HuH-7 (cell line): ENCODE data around the gene CBX5.
"Not testable (repeated sequence)": the region's sequence is repeated elsewhere in the genome, so short reads cannot be mapped to it uniquely, and the experiment has no call there.

ENCODE experiments used
- DNase-seq: peaks from one replicate; pipeline ENCODE4 v3.0.0; 2011; ENCODE audit warnings: low spot score

Gene CBX5

DNA sequence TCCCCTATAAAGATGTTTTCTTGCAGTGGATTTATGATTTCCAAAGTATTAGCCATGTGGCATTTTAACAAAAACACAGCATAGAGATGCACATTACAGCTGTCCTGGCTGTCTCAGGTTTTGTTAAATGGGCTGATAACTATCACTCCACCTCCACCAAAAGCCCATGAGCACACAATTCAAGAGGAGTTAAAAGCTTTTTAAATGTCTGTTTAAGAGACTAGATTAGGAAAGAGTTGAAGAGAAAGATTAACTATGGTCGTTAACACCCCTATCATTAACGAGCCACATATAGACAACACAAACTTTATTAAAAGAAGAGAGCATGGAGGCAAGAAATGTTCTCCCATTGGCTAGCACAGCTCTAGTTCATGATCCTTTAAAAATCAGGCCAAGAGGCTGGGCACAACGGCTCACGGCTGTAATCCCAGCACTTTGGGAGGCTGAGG, 14.5 kb downstream of the CBX5 start:
- no peak for DNase-seq

GRCh38 chr12:54262403-54262925, 17.5 kb downstream of the CBX5 start:
- no peak for DNase-seq

DNA sequence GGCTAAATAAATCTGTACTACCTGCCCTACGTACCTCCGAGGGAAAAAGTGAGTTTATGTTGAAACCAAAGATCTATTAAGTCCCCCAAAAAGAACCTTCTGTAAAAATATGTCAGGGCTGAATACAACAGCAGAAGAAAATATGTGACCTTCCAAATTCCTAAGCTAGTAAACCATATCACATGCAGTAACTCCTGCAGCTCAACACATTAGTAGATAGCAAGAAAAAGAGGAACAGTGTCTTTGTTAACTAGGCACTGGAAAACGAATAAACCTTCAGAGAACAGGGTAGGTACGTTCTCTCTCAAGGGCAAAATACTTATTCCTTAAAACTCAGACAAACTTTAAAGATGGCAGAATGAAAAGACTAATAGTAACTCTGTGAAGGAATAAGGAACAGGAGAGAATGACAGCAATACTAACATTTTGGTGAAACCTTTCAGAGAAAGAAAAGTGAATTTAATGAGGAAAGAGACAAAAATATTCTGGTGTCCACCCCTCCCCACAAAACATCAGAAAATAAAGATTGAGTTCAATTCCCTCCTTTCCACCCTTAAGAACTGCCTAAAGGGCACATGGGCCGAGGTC, 18.0 kb downstream of the CBX5 start:
- DNase-seq, result no peak

GRCh38 chr12:54259194-54260011, 20.5 kb downstream of the CBX5 start:
- no peak for DNase-seq

- DNase-seq, result no peak
Measured at GRCh38 chr12:54258201-54258681, 21.7 kb downstream of the CBX5 start.

GRCh38 chr12:54257332-54257731, 22.6 kb downstream of the CBX5 start:
- DNase-seq, result no peak

GRCh38 chr12:54253240-54253639, 26.7 kb downstream of the CBX5 start:
- no peak for DNase-seq

- DNase-seq, result peak; percentile 73
Measured at GRCh38 chr12:54251667-54252284, 28.1 kb downstream of the CBX5 start.

GRCh38 chr12:54249489-54249888, 30.4 kb downstream of the CBX5 start:
- no peak for DNase-seq

GRCh38 chr12:54246011-54246641, 33.8 kb downstream of the CBX5 start:
- no peak for DNase-seq

DNA sequence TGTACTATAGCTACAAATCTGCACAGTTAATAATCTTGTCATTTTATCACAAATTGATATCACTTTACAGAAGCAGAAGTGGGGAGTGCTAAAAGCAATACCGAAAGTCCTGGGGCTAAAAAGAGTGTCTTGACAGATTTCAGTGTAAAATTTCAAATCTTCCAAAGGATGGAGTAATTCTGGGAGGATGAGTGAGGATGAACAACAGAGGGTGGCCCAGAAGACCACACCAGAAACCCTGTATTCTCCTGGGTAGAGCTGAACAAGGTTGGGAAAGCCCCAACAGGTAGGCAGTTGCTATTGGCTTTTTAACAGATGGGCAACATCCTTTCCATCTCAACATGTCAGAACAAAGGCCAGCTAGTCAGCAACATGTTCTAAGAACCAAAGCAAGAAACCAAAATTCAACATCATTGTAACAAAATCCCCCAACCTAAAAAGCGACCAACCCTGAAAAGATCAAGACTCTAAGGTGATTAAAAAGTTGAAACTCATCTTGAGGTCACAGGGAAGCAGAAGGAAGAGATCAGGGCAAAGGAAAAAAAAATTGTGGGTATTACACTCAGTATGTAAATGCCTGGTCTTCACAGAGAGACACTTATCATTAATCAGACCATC, 38.8 kb downstream of the CBX5 start:
- no peak for DNase-seq

DNA sequence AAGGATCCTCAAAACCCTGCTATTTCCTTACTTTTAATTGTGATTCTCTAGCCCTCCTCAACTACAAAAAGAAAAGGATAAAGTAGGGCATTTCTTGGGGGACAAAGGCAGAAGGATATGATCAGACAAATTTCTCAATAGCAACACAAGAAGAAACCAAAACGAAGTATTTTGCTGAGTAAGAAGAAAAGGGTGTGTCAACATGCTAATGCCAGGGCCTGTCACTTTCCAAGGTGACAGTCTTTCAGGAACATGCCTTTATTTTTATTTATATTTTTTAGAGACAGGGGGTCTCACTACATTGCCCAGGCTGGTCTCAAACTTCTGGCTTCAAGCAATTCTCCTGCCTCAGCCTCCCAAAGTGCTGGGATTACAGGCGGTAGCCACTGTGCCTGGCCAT, 39.8 kb downstream of the CBX5 start:
- no peak for DNase-seq

GRCh38 chr12:54239620-54240019, 40.3 kb downstream of the CBX5 start:
- DNase-seq, result no peak

- DNase-seq, result no peak
Measured at GRCh38 chr12:54238531-54238930, 41.4 kb downstream of the CBX5 start.

- no peak for DNase-seq
Measured at GRCh38 chr12:54232790-54233189, 47.1 kb downstream of the CBX5 start.

DNA sequence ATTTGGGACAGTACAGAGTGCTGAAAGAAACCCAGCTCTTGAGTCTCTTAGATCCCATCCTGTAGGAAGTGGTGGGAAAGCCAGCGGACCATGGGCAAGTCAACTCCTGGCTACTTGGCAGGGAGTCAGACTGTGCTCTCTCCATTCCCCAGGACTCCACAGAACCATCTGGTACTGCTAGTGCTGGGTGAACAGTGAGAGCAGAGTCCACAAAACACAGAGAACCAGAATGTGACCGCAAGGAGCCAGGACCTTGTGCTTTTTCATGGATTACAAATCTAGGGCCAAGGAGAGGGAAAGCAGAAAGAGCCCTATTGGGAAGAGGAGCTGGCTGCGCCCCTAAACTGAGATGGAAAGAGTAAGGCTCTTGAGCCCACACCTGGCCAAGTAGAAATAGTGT, 48.7 kb downstream of the CBX5 start:
- DNase-seq, result not testable (repeated sequence)

GRCh38 chr12:54230555-54230954, 49.4 kb downstream of the CBX5 start:
- no peak for DNase-seq

- no peak for DNase-seq
Measured at GRCh38 chr12:54229624-54230212, 50.2 kb downstream of the CBX5 start.

GRCh38 chr12:54228471-54228870, 51.5 kb downstream of the CBX5 start:
- DNase-seq, result no peak

DNA sequence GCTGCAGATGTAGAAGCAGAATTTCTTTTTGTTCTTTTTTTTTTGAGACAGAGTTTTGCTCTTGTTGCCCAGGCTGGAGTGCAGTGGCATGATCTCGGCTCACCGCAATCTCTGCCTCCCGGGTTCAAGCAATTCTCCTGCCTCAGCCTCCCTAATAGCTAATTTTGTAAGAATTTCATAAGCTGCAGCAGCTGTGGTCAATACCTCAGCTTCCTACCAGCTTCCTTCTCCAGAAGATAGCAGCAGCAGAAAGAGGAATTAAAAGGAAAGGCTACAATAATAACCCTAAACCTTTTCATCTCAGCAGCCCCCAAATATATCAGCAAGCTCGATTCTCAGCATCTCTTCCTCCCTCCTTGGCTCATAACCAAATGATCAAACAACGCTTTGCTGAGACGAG, 52.0 kb downstream of the CBX5 start:
- not testable (repeated sequence) for DNase-seq

DNA sequence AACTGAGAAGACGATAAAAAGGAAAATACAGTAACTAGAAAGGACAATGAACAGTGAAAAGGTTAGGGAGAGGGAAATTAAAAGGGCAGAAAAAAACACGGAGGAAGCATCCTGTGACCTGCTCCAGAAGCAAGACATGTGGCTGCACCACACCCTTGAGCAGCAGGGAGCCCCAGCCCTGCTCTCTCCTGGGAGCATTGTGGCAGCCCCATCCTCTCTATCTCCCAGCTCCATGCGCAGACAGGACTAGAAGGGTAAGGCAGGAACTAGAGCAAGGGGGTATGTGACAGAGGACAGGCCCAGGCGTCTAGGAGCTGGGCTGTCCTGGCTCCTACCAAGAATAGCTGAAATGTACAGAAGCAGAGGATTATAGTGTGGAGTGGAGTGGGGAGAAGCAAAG, 52.5 kb downstream of the CBX5 start:
- no peak for DNase-seq

DNA sequence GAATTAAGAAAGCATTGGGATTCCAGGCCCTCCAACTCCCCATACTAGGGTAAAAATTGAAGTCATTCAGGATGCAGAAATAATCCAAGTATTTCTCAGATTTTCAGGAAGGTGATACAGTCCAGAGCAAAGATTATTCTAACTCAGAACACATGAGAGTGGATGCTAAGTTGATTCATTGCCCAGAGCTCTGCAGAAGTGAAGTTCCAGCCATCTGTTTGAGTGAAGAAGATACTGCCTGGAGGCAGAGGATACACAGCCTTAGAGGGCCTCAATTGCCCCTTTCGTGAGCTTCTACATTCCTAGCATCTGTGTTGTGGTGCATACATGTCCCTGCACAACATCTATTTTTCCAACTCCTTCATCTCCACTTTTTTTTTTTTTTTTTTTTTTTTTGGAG, 54.3 kb downstream of the CBX5 start:
- DNase-seq, result no peak
